DOHH2 (cell line): Measurements from ENCODE around the gene NMRK1.

Experiments
- H3F3A ChIP-seq: fragments of 200-600 bp; sonication (generic), shearing (Covaris generic); 2 replicates; pipeline ENCODE4 v1.6.0; 2016; ENCODE audit warnings: antibody characterized with exemption, mild to moderate bottlenecking; ENCODE audit not compliant: control insufficient read depth, insufficient read depth
- H3K27ac ChIP-seq: fragments of 200-600 bp; sonication (generic); 2 replicates; pipeline ENCODE4 v1.5.1; 2014; ENCODE audit warnings: low read depth, mild to moderate bottlenecking, low read length, moderate library complexity
- H3K27me3 ChIP-seq: fragments of 200-600 bp; sonication (generic); 2 replicates; pipeline ENCODE4 v1.6.1; 2014; ENCODE audit warnings: mild to moderate bottlenecking, low read length, mixed read lengths; ENCODE audit not compliant: control insufficient read depth
- H3K36me3 ChIP-seq: fragments of 200-600 bp; sonication (generic); 2 replicates; pipeline ENCODE4 v1.6.1; 2014; ENCODE audit warnings: mild to moderate bottlenecking, low read length, moderate library complexity, mixed read lengths; ENCODE audit not compliant: control insufficient read depth
- H3K4me1 ChIP-seq: fragments of 200-600 bp; sonication (generic); 2 replicates; pipeline ENCODE4 v1.6.1; 2014; ENCODE audit warnings: mild to moderate bottlenecking, low read length, mixed read lengths; ENCODE audit not compliant: control insufficient read depth
- H3K4me2 ChIP-seq: fragments of 200-600 bp; sonication (generic); 2 replicates; pipeline ENCODE4 v1.6.0; 2014; ENCODE audit warnings: mild to moderate bottlenecking, low read length, moderate library complexity
- H3K4me3 ChIP-seq: fragments of 200-600 bp; sonication (generic); 2 replicates; pipeline ENCODE4 v1.5.1; 2014; ENCODE audit warnings: mild to moderate bottlenecking, low read length, mixed read lengths
- H3K79me2 ChIP-seq: fragments of 200-600 bp; sonication (generic); 2 replicates; pipeline ENCODE4 v1.6.1; 2014; ENCODE audit warnings: mild to moderate bottlenecking, low read length, mixed read lengths; ENCODE audit not compliant: control insufficient read depth
- H3K9me2 ChIP-seq: fragments of 200-600 bp; sonication (generic); replicated peaks from 2 replicates; pipeline ENCODE4 v1.6.1; 2014; ENCODE audit warnings: mild to moderate bottlenecking, low read length, mixed read lengths; ENCODE audit not compliant: control insufficient read depth
- H3K9me3 ChIP-seq: fragments of 200-600 bp; sonication (generic); 2 replicates; pipeline ENCODE4 v1.6.1; 2014; ENCODE audit warnings: antibody characterized with exemption, low read length, mixed read lengths; ENCODE audit not compliant: control insufficient read depth, insufficient read depth
- H4K20me1 ChIP-seq: fragments of 200-600 bp; sonication (generic); 2 replicates; pipeline ENCODE4 v1.6.0; 2014; ENCODE audit warnings: low read depth, mild to moderate bottlenecking, antibody characterized with exemption, low read length, moderate library complexity; ENCODE audit not compliant: control insufficient read depth, insufficient read depth
- CTCF ChIP-seq: fragments of 200-600 bp; sonication (generic); IDR thresholded peaks from one replicate; pipeline ENCODE4 v1.5.1; 2014; ENCODE audit warnings: antibody characterized with exemption, mild to moderate bottlenecking, low read depth, low read length; ENCODE audit not compliant: poor library complexity, severe bottlenecking
- EZH2phosphoT487 ChIP-seq: fragments of 200-600 bp; sonication (generic); IDR thresholded peaks from 2 replicates; pipeline ENCODE4 v1.6.1; 2017; ENCODE audit warnings: borderline replicate concordance, mild to moderate bottlenecking, antibody characterized with exemption, low read length, moderate library complexity, mixed read lengths

NMRK1 gene

GRCh38 chr9:75051285-75051684, 36.7 kb downstream of the NMRK1 start:
- no peak overlapping the region for H3K27ac ChIP-seq
- no peaks in the 10 kb centered on the region for H4K20me1 ChIP-seq
- no peaks in the 10 kb centered on the region for H3K9me3 ChIP-seq
- H3K79me2 ChIP-seq: no peaks in the 10 kb centered on the region
- no peaks in the 10 kb centered on the region for H3K4me1 ChIP-seq
- peaks cover 2% of the 10 kb centered on the region; the same call in 1 of the 2 replicates for H3K27me3 ChIP-seq
- no peaks in the 10 kb centered on the region for H3K9me2 ChIP-seq
- TF ChIP-seq EZH2phosphoT487 (no peak), CTCF (no peak)
- no peak overlapping the region for H3K4me2 ChIP-seq
- H3F3A ChIP-seq: no peaks in the 10 kb centered on the region
- no peak overlapping the region for H3K4me3 ChIP-seq
- H3K36me3 ChIP-seq: no peaks in the 10 kb centered on the region

- H3K4me1 ChIP-seq: no peaks in the 10 kb centered on the region
- H3K36me3 ChIP-seq: no peaks in the 10 kb centered on the region
- H3K79me2 ChIP-seq: no peaks in the 10 kb centered on the region
- no peak for TF ChIP-seq CTCF
- TF ChIP-seq EZH2phosphoT487: no peak
- no peak overlapping the region for H3K4me2 ChIP-seq
- H3F3A ChIP-seq: no peaks in the 10 kb centered on the region
- H3K4me3 ChIP-seq: no peak overlapping the region
- no peaks in the 10 kb centered on the region for H4K20me1 ChIP-seq
- H3K9me3 ChIP-seq: no peaks in the 10 kb centered on the region
- H3K9me2 ChIP-seq: no peaks in the 10 kb centered on the region
- no peak overlapping the region for H3K27ac ChIP-seq
- H3K27me3 ChIP-seq: peaks cover 2% of the 10 kb centered on the region; the same call in 1 of the 2 replicates
Observed at GRCh38 chr9:75047506-75047905, 40.4 kb downstream of the NMRK1 start.

GRCh38 chr9:75046725-75047345, 41.1 kb downstream of the NMRK1 start:
- peaks cover 2% of the 10 kb centered on the region; the same call in 1 of the 2 replicates for H3K27me3 ChIP-seq
- no peaks in the 10 kb centered on the region for H3K4me1 ChIP-seq
- H3K36me3 ChIP-seq: no peaks in the 10 kb centered on the region
- H3F3A ChIP-seq: no peaks in the 10 kb centered on the region
- H3K4me2 ChIP-seq: no peak overlapping the region
- H3K9me3 ChIP-seq: no peaks in the 10 kb centered on the region
- H3K9me2 ChIP-seq: no peaks in the 10 kb centered on the region
- no peaks in the 10 kb centered on the region for H4K20me1 ChIP-seq
- H3K79me2 ChIP-seq: no peaks in the 10 kb centered on the region
- no peak overlapping the region for H3K27ac ChIP-seq
- no peak for TF ChIP-seq CTCF
- no peak for TF ChIP-seq EZH2phosphoT487
- no peak overlapping the region for H3K4me3 ChIP-seq

- no peaks in the 10 kb centered on the region for H3F3A ChIP-seq
- H3K9me3 ChIP-seq: no peaks in the 10 kb centered on the region
- TF ChIP-seq EZH2phosphoT487 (no peak), CTCF (no peak)
- H3K9me2 ChIP-seq: no peaks in the 10 kb centered on the region
- no peak overlapping the region for H3K4me3 ChIP-seq
- H3K36me3 ChIP-seq: no peaks in the 10 kb centered on the region
- H3K27ac ChIP-seq: no peak overlapping the region
- H4K20me1 ChIP-seq: no peaks in the 10 kb centered on the region
- H3K4me1 ChIP-seq: no peaks in the 10 kb centered on the region
- H3K79me2 ChIP-seq: no peaks in the 10 kb centered on the region
- H3K4me2 ChIP-seq: no peak overlapping the region
- peaks cover 7% of the 10 kb centered on the region; the same call in 1 of the 2 replicates for H3K27me3 ChIP-seq
Observed at GRCh38 chr9:75041041-75041440, 46.9 kb downstream of the NMRK1 start.
